ENCODE data around the gene TCF23.

GRCh38 chr2:27125104-27125503, 23.7 kb upstream of the TCF23 start:
- TF ChIP-seq, protein P1, sequence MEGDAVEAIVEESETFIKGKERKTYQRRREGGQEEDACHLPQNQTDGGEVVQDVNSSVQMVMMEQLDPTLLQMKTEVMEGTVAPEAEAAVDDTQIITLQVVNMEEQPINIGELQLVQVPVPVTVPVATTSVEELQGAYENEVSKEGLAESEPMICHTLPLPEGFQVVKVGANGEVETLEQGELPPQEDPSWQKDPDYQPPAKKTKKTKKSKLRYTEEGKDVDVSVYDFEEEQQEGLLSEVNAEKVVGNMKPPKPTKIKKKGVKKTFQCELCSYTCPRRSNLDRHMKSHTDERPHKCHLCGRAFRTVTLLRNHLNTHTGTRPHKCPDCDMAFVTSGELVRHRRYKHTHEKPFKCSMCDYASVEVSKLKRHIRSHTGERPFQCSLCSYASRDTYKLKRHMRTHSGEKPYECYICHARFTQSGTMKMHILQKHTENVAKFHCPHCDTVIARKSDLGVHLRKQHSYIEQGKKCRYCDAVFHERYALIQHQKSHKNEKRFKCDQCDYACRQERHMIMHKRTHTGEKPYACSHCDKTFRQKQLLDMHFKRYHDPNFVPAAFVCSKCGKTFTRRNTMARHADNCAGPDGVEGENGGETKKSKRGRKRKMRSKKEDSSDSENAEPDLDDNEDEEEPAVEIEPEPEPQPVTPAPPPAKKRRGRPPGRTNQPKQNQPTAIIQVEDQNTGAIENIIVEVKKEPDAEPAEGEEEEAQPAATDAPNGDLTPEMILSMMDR (conservative IDR thresholded peaks at IDR 0.05; ENCODE audit: low read depth, low read length), result no peak
- no peak for TF ChIP-seq NFE2L2 (IDR thresholded peaks at IDR 0.05; ENCODE audit: low read depth, low read length)
- TF ChIP-seq RCOR1 (IDR thresholded peaks at IDR 0.05; ENCODE audit: insufficient replicate concordance, low read length), result no peak
- TF ChIP-seq RFX5 (IDR thresholded peaks at IDR 0.05; ENCODE audit: low read depth, low read length), result no peak
- TF ChIP-seq POLR2A (IDR thresholded peaks at IDR 0.05; ENCODE audit: low read depth, low read length), result no peak
- no peak for TF ChIP-seq SMC3 (IDR thresholded peaks at IDR 0.05; ENCODE audit: low read depth, low read length)
- TF ChIP-seq FOS (IDR thresholded peaks at IDR 0.05; ENCODE audit: low read depth, low read length), result no peak
- no peak for TF ChIP-seq CHD1 (IDR thresholded peaks at IDR 0.05; ENCODE audit: low read depth, low read length)
